WERI-Rb-1 (cell line): ENCODE results near the gene OSBP2.

Experiments used
- DNase-seq: peaks from one replicate; pipeline ENCODE4 v3.0.0-alpha.2; 2020
- H3K27ac ChIP-seq: fragments of 250-450 bp; sonication (Bioruptor Pico); 2 replicates; pipeline ENCODE4 v1.5.1; 2020; ENCODE audit warnings: mild to moderate bottlenecking, moderate library complexity
- H3K27me3 ChIP-seq: fragments of 250-450 bp; sonication (Bioruptor Pico); 2 replicates; pipeline ENCODE4 v1.5.1; 2021; ENCODE audit warnings: mild to moderate bottlenecking, low read depth, moderate library complexity; ENCODE audit not compliant: insufficient read depth, severe bottlenecking
- H3K36me3 ChIP-seq: fragments of 250-450 bp; sonication (Bioruptor Pico); 2 replicates; pipeline ENCODE4 v1.5.1; 2020; ENCODE audit warnings: mild to moderate bottlenecking, moderate library complexity
- H3K4me3 ChIP-seq: 2 replicates; pipeline ENCODE4 v1.5.1; 2011; ENCODE audit warnings: low read depth, mild to moderate bottlenecking, control low read depth, low read length
- H3K9me3 ChIP-seq: fragments of 250-450 bp; sonication (Bioruptor Pico); 2 replicates; pipeline ENCODE4 v1.5.1; 2021; ENCODE audit warnings: mild to moderate bottlenecking, moderate library complexity; ENCODE audit not compliant: severe bottlenecking
- CTCF ChIP-seq: IDR thresholded peaks from 2 replicates; pipeline ENCODE4 v1.5.1; 2011; ENCODE audit warnings: low read depth, mild to moderate bottlenecking, control low read depth, inconsistent platforms, low read length

OSBP2 gene

GRCh38 chr22:30867746-30868662, 173.3 kb downstream of the OSBP2 start:
- TF ChIP-seq CTCF: no peak
- no peaks in the 10 kb centered on the region; the same call in 1 of the 2 replicates for H3K36me3 ChIP-seq
- no peak overlapping the region for H3K27ac ChIP-seq
- H3K27me3 ChIP-seq: no peaks in the 10 kb centered on the region
- H3K4me3 ChIP-seq: no peak overlapping the region
- no peaks in the 10 kb centered on the region for H3K9me3 ChIP-seq
- DNase-seq: no peak

- H3K27me3 ChIP-seq: no peaks in the 10 kb centered on the region
- DNase-seq: no peak
- H3K36me3 ChIP-seq: no peaks in the 10 kb centered on the region; the same call in 1 of the 2 replicates
- H3K27ac ChIP-seq: no peak overlapping the region
- TF ChIP-seq CTCF: no peak
- no peak overlapping the region for H3K4me3 ChIP-seq
- no peaks in the 10 kb centered on the region for H3K9me3 ChIP-seq
Observed at GRCh38 chr22:30868663-30869385, 174.2 kb downstream of the OSBP2 start.

GRCh38 chr22:30869667-30870395, 175.2 kb downstream of the OSBP2 start:
- DNase-seq: no peak
- TF ChIP-seq CTCF: no peak
- H3K36me3 ChIP-seq: no peaks in the 10 kb centered on the region; the same call in 1 of the 2 replicates
- no peaks in the 10 kb centered on the region for H3K27me3 ChIP-seq
- no peaks in the 10 kb centered on the region for H3K9me3 ChIP-seq
- no peak overlapping the region for H3K4me3 ChIP-seq
- no peak overlapping the region for H3K27ac ChIP-seq

- no peaks in the 10 kb centered on the region; the same call in 1 of the 2 replicates for H3K36me3 ChIP-seq
- no peak overlapping the region for H3K4me3 ChIP-seq
- TF ChIP-seq CTCF: no peak
- H3K27me3 ChIP-seq: no peaks in the 10 kb centered on the region
- no peak overlapping the region for H3K27ac ChIP-seq
- DNase-seq: no peak
- no peaks in the 10 kb centered on the region for H3K9me3 ChIP-seq
Observed at GRCh38 chr22:30870451-30871345, 176.0 kb downstream of the OSBP2 start.
